HEK293 (cell line): ENCODE measurements around the gene ARHGAP22.

Experiments
- ZNF19 ChIP-seq: fragments of 450-650 bp; formaldehyde crosslinking; IDR thresholded peaks from 2 replicates; pipeline ENCODE4; 2016; ENCODE audit warnings: missing biosample characterization, missing genetic modification characterization, low read depth
- ZNF214 ChIP-seq: fragments of 450-650 bp; formaldehyde crosslinking; IDR thresholded peaks from 2 replicates; pipeline ENCODE4 v1.5.1; 2017; ENCODE audit warnings: missing biosample characterization, mild to moderate bottlenecking, missing genetic modification characterization, borderline replicate concordance
- ZNF24 ChIP-seq: fragments of 450-650 bp; formaldehyde crosslinking; IDR thresholded peaks from 2 replicates; pipeline ENCODE4 v1.5.1; 2016; ENCODE audit warnings: missing biosample characterization, missing genetic modification characterization
- ZNF362 ChIP-seq: fragments of 450-650 bp; formaldehyde crosslinking; IDR thresholded peaks from 2 replicates; pipeline ENCODE4 v1.5.1; 2016; ENCODE audit warnings: missing biosample characterization, missing genetic modification characterization
- ZNF416 ChIP-seq: fragments of 450-650 bp; formaldehyde crosslinking; IDR thresholded peaks from 2 replicates; pipeline ENCODE4 v1.5.1; 2016; ENCODE audit warnings: missing biosample characterization, missing genetic modification characterization
- ZNF777 ChIP-seq: fragments of 450-650 bp; formaldehyde crosslinking; IDR thresholded peaks from 2 replicates; pipeline ENCODE4 v1.5.1; 2017; ENCODE audit warnings: missing biosample characterization, missing genetic modification characterization, borderline replicate concordance
- TF ChIP-seq, protein P1 (sequence below): fragments of 450-650 bp; formaldehyde crosslinking; IDR thresholded peaks from 2 replicates; pipeline ENCODE4 v1.5.1; 2016; ENCODE audit warnings: missing biosample characterization, missing genetic modification characterization
- TF ChIP-seq, protein P2 (sequence below): IDR thresholded peaks from 2 replicates; pipeline ENCODE4 v1.6.1; 2011; ENCODE audit warnings: mild to moderate bottlenecking, low read depth, low read length, borderline replicate concordance
- TF ChIP-seq, protein P3 (sequence below): fragments of 450-650 bp; formaldehyde crosslinking; IDR thresholded peaks from 2 replicates; pipeline ENCODE4 v1.5.1; 2016; ENCODE audit warnings: missing biosample characterization, missing genetic modification characterization

DNA sequence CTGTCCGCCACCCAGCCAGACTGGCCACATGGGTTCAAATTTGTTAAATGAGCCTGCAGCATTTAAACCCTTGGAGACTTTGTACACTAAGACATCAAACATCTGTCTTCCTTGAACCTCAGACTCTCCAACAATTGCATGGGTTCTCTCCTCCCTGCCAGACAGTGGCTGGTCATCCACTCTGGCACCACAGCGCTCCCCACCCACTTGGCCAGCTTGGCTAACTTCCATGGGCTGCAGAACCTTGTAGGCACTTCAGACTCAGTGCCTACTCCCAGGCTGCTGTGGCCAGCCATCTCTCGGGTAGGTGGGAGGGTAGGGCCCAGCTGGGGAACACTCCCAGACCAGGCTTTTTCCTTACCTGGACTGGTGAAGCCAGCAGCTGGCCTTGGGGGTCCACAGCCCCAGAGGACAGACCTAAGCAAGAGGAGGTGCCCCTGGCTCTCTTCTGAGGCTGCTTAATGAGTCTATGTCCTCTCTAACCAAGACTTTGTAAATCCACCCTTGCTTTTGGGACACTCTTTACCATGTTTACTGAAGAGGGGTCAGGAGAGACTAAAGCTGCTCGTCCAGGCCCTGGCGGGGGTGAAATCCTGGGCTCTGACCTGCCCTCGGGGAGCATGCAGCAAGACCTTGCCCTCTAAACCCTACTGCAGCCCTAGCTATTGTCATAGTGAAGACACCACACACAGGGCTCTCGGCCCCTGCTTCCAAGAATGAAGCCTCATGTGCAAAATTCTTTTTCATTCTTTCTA lies 82.7 kb downstream of the ARHGAP22 start:
- TF ChIP-seq ZNF24 (tag by site-specific recombination) = no peak
- TF ChIP-seq ZNF19 (tag by site-specific recombination) = no peak
- TF ChIP-seq ZNF214 (tag by site-specific recombination) = no peak
- TF ChIP-seq, protein P1, sequence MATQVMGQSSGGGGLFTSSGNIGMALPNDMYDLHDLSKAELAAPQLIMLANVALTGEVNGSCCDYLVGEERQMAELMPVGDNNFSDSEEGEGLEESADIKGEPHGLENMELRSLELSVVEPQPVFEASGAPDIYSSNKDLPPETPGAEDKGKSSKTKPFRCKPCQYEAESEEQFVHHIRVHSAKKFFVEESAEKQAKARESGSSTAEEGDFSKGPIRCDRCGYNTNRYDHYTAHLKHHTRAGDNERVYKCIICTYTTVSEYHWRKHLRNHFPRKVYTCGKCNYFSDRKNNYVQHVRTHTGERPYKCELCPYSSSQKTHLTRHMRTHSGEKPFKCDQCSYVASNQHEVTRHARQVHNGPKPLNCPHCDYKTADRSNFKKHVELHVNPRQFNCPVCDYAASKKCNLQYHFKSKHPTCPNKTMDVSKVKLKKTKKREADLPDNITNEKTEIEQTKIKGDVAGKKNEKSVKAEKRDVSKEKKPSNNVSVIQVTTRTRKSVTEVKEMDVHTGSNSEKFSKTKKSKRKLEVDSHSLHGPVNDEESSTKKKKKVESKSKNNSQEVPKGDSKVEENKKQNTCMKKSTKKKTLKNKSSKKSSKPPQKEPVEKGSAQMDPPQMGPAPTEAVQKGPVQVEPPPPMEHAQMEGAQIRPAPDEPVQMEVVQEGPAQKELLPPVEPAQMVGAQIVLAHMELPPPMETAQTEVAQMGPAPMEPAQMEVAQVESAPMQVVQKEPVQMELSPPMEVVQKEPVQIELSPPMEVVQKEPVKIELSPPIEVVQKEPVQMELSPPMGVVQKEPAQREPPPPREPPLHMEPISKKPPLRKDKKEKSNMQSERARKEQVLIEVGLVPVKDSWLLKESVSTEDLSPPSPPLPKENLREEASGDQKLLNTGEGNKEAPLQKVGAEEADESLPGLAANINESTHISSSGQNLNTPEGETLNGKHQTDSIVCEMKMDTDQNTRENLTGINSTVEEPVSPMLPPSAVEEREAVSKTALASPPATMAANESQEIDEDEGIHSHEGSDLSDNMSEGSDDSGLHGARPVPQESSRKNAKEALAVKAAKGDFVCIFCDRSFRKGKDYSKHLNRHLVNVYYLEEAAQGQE (tag by site-specific recombination) = no peak
- no peak for TF ChIP-seq ZNF362 (tag by site-specific recombination)
- TF ChIP-seq, protein P2, sequence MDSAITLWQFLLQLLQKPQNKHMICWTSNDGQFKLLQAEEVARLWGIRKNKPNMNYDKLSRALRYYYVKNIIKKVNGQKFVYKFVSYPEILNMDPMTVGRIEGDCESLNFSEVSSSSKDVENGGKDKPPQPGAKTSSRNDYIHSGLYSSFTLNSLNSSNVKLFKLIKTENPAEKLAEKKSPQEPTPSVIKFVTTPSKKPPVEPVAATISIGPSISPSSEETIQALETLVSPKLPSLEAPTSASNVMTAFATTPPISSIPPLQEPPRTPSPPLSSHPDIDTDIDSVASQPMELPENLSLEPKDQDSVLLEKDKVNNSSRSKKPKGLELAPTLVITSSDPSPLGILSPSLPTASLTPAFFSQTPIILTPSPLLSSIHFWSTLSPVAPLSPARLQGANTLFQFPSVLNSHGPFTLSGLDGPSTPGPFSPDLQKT = no peak
- TF ChIP-seq, protein P3, sequence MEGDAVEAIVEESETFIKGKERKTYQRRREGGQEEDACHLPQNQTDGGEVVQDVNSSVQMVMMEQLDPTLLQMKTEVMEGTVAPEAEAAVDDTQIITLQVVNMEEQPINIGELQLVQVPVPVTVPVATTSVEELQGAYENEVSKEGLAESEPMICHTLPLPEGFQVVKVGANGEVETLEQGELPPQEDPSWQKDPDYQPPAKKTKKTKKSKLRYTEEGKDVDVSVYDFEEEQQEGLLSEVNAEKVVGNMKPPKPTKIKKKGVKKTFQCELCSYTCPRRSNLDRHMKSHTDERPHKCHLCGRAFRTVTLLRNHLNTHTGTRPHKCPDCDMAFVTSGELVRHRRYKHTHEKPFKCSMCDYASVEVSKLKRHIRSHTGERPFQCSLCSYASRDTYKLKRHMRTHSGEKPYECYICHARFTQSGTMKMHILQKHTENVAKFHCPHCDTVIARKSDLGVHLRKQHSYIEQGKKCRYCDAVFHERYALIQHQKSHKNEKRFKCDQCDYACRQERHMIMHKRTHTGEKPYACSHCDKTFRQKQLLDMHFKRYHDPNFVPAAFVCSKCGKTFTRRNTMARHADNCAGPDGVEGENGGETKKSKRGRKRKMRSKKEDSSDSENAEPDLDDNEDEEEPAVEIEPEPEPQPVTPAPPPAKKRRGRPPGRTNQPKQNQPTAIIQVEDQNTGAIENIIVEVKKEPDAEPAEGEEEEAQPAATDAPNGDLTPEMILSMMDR (tag by site-specific recombination) = no peak
- TF ChIP-seq ZNF416 (tag by site-specific recombination) = no peak
- no peak for TF ChIP-seq ZNF777 (tag by site-specific recombination)
